Measurements from ENCODE around the gene SCFD1. TPM values are rescaled to one million over a fixed set of nuclear protein-coding genes. Genes with fewer than 3 reads are reported as not detected.
A peak's percentile ranks its signal among the peaks of the same experiment; 100 is the strongest.
"Not testable (repeated sequence)": the region's sequence is repeated elsewhere in the genome, so short reads cannot be mapped to it uniquely, and the experiment has no call there.

Gene SCFD1
- total RNA-seq, 2 experiments from 2014 or later, result 52.6 to 56.5 TPM

DNA sequence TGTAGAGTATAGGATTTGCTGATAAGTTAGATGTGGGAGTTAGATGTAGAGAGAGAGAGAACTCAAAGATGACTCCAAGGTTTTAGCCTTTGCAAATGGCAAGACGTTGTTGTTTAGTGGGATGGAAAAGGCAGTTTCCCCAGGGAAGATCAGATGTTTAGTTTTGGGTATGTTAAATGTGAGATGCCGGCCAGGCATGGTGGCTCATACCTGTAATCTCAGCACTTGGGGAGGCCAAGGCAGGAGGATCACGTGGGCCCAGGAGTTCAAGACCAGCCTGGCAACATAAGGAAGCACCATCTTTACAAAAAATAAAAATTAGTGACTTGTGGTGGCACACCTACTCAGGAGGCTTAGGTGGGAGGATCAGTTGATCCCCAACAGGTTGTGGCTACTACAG lies 33.5 kb downstream of the SCFD1 start:
- Mint-ChIP-seq H3K4me3 (no peak overlapping the region), H3K9me3 (no peaks in the 10 kb centered on the region), H3K36me3 (peaks cover 23% of the 10 kb centered on the region), H3K27me3 (no peaks in the 10 kb centered on the region), H3K4me1 (ENCODE audit: low read depth) (no peaks in the 10 kb centered on the region), H3K27ac (no peak overlapping the region)
- ChIA-PET POLR2A (no interaction called here), CTCF (interaction anchor here (0.7 kb wide), 1 partner anchor 10 kb away, joined by 3 read pairs; no protein-coding TSS in a partner anchor)
- intact Hi-C loops (cut with micrococcal nuclease), result loop anchor here (2.0 to 10.0 kb wide), 3 partner anchors 219 to 702 kb away; partner anchors contain the start of gene COCH
- no peak for DNase-seq

DNA sequence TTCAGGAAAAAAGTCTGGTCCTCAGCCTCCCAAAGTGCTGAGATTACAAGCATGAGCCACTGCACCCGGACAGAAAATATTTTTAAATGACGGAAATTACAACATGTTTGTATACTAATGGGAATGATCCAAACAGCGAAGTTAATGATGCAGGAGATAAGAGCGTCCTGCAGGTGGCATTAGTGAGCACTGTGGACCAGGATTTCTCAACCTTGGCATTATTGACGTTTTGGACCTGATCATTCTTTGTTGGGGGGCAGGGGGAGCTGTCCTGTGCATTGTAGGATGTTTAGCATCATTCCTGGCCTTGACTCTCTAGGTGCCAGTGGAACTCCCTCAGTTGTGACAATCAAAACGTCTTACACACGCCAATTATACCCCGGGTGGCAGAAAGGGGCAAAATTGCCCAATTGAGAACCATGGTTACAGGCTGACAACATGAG lies 34.1 kb downstream of the SCFD1 start:
- no peak overlapping the region for H3K27ac Mint-ChIP-seq
- H3K4me3 Mint-ChIP-seq, result no peak overlapping the region
- H3K4me1 Mint-ChIP-seq (ENCODE audit: low read depth), result no peaks in the 10 kb centered on the region
- ChIA-PET CTCF (interaction anchor here (0.6 to 1.0 kb wide), 6 partner anchors 11 to 259 kb away, joined by 3 to 4 read pairs (median 3); no protein-coding TSS in a partner anchor), POLR2A (no interaction called here)
- no peaks in the 10 kb centered on the region for H3K27me3 Mint-ChIP-seq
- DNase-seq, result peak; percentile 26
- intact Hi-C loops (cut with micrococcal nuclease), result loop anchor here (2.0 to 10.0 kb wide), 3 partner anchors 219 to 701 kb away; partner anchors contain the start of gene COCH
- H3K9me3 Mint-ChIP-seq, result no peaks in the 10 kb centered on the region
- peaks cover 27% of the 10 kb centered on the region for H3K36me3 Mint-ChIP-seq

- ChIA-PET CTCF (interaction anchor here (0.5 to 1.0 kb wide), 6 partner anchors 25 to 410 kb away, joined by 3 to 4 read pairs (median 3); no protein-coding TSS in a partner anchor), POLR2A (no interaction called here)
- H3K4me3 Mint-ChIP-seq, result no peak overlapping the region
- H3K4me1 Mint-ChIP-seq (ENCODE audit: low read depth), result no peaks in the 10 kb centered on the region
- H3K9me3 Mint-ChIP-seq, result no peaks in the 10 kb centered on the region
- intact Hi-C loops (cut with micrococcal nuclease), result loop anchor here (2.0 to 10.0 kb wide), 3 partner anchors 218 to 700 kb away; partner anchors contain the start of gene COCH
- no peak for DNase-seq
- H3K27me3 Mint-ChIP-seq, result no peaks in the 10 kb centered on the region
- H3K27ac Mint-ChIP-seq, result no peak overlapping the region
- H3K36me3 Mint-ChIP-seq, result peaks cover 19% of the 10 kb centered on the region
Observed at GRCh38 chr14:30657050-30657449, 34.9 kb downstream of the SCFD1 start.

- Mint-ChIP-seq H3K36me3 (peaks cover 22% of the 10 kb centered on the region), H3K27me3 (no peaks in the 10 kb centered on the region), H3K27ac (no peak overlapping the region), H3K4me1 (ENCODE audit: low read depth) (no peaks in the 10 kb centered on the region), H3K9me3 (no peaks in the 10 kb centered on the region), H3K4me3 (no peak overlapping the region)
- intact Hi-C loops (cut with micrococcal nuclease), result loop anchor here (2.0 to 10.0 kb wide), 3 partner anchors 217 to 700 kb away; partner anchors contain the start of gene COCH
- ChIA-PET POLR2A (no interaction called here), CTCF (interaction anchor here (0.5 kb wide), 1 partner anchor 410 kb away, joined by 3 read pairs; no protein-coding TSS in a partner anchor)
- DNase-seq, result no peak
Observed at GRCh38 chr14:30657606-30658163, 35.6 kb downstream of the SCFD1 start.

GRCh38 chr14:30658645-30659044 lies 36.5 kb downstream of the SCFD1 start:
- DNase-seq, result no peak
- intact Hi-C loops (cut with micrococcal nuclease), result loop anchor here (5.0 to 10.0 kb wide), 2 partner anchors 216 to 699 kb away; partner anchors contain the start of gene COCH
- H3K4me3 Mint-ChIP-seq, result no peak overlapping the region
- POLR2A ChIA-PET, result no interaction called here
- H3K4me1 Mint-ChIP-seq (ENCODE audit: low read depth), result no peaks in the 10 kb centered on the region
- no peak overlapping the region for H3K27ac Mint-ChIP-seq
- H3K36me3 Mint-ChIP-seq, result peaks cover 24% of the 10 kb centered on the region
- H3K9me3 Mint-ChIP-seq, result no peaks in the 10 kb centered on the region
- CTCF ChIA-PET, result no interaction called here
- H3K27me3 Mint-ChIP-seq, result no peaks in the 10 kb centered on the region

- Mint-ChIP-seq H3K4me1 (ENCODE audit: low read depth) (peaks cover 5% of the 10 kb centered on the region), H3K9me3 (peaks cover 3% of the 10 kb centered on the region), H3K36me3 (peaks cover 23% of the 10 kb centered on the region), H3K27me3 (no peaks in the 10 kb centered on the region), H3K4me3 (no peak overlapping the region), H3K27ac (no peak overlapping the region)
- DNase-seq, result no peak
- intact Hi-C loops (cut with micrococcal nuclease), result no loop called here
- ChIA-PET CTCF (no interaction called here), POLR2A (no interaction called here)
Observed at GRCh38 chr14:30669594-30669993, 47.5 kb downstream of the SCFD1 start.

DNA sequence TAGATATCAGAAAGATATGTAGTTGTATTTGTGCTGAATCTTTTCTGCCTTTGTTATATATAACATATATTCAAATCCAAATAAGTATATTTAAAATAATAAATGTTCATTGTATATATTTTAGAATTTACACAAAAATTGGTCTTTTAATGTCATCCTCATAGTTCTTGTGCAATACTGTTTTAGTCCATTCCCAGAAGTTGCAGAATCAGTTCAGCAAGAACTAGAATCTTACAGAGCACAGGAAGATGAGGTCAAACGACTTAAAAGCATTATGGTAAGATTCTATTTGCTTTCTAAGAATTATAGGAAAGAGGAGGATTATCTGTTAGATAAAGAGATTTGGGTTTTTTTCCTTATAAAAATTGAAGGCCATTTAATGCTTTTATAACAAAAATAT lies 51.0 kb downstream of the SCFD1 start:
- Mint-ChIP-seq H3K4me1 (ENCODE audit: low read depth) (no peaks in the 10 kb centered on the region), H3K4me3 (no peak overlapping the region), H3K27me3 (no peaks in the 10 kb centered on the region), H3K9me3 (no peaks in the 10 kb centered on the region), H3K27ac (no peak overlapping the region), H3K36me3 (peaks cover 23% of the 10 kb centered on the region)
- CTCF ChIA-PET, result no interaction called here
- POLR2A ChIA-PET, result no interaction called here
- intact Hi-C loops (cut with micrococcal nuclease), result no loop called here
- DNase-seq, result no peak

DNA sequence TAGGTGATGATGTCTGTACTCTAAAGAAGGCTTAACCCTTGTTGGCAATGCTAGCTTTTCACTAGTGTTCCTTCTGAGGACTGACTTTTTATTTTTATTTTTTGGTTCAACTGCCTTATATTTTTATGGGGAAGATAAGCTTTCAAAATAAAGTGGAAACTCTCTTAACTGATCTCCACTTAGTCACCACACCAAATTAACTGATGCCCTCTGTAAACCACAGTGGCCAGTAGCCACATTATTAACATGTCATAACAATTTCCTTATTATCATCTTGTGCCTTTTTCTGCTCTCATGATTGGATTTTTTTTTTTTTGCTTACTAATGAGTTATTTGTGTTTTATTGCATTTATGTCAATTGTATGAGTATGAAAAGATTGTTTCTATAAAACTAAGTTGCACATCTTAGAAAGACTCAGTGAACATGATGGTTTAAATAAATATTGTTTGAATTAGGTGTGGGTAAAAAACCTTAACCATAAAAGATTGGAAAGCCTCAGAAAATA lies 56.9 kb downstream of the SCFD1 start:
- intact Hi-C loops (cut with micrococcal nuclease), result no loop called here
- H3K27ac Mint-ChIP-seq, result no peak overlapping the region
- peaks cover 2% of the 10 kb centered on the region for H3K4me1 Mint-ChIP-seq (ENCODE audit: low read depth)
- ChIA-PET CTCF (no interaction called here), POLR2A (no interaction called here)
- peaks cover 37% of the 10 kb centered on the region for H3K36me3 Mint-ChIP-seq
- no peak overlapping the region for H3K4me3 Mint-ChIP-seq
- no peak for DNase-seq
- H3K27me3 Mint-ChIP-seq, result no peaks in the 10 kb centered on the region
- H3K9me3 Mint-ChIP-seq, result peaks cover 3% of the 10 kb centered on the region

DNA sequence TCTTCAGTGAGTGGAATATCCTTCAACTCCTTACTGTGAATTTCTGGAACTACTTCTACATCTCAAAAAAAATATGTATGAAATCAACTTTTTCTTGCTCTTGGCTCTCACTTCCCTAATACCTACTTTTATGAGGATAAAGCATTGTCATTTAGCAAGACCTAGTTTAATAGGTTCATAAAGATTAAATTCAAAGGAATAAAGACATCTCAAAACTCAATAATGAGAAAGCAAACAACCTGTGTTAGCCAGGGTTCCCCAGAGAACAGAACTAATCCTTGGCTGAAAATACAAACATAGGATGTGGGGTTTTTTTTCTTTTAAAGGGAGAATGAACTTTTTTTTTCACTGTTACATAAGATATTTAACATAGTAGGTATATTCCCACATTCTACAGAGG lies 57.9 kb downstream of the SCFD1 start:
- H3K9me3 Mint-ChIP-seq, result peaks cover 3% of the 10 kb centered on the region
- H3K27ac Mint-ChIP-seq, result no peak overlapping the region
- peaks cover 41% of the 10 kb centered on the region for H3K36me3 Mint-ChIP-seq
- no peak for DNase-seq
- no peak overlapping the region for H3K4me3 Mint-ChIP-seq
- POLR2A ChIA-PET, result no interaction called here
- no peaks in the 10 kb centered on the region for H3K27me3 Mint-ChIP-seq
- CTCF ChIA-PET, result no interaction called here
- intact Hi-C loops (cut with micrococcal nuclease), result no loop called here
- peaks cover 2% of the 10 kb centered on the region for H3K4me1 Mint-ChIP-seq (ENCODE audit: low read depth)

GRCh38 chr14:30680776-30681175 lies 58.7 kb downstream of the SCFD1 start:
- H3K4me3 Mint-ChIP-seq; H3K9me3 Mint-ChIP-seq; H3K27ac Mint-ChIP-seq; H3K4me1 Mint-ChIP-seq (ENCODE audit: low read depth); POLR2A ChIA-PET; DNase-seq; intact Hi-C loops (cut with micrococcal nuclease); H3K27me3 Mint-ChIP-seq: not testable (repeated sequence)
- H3K36me3 Mint-ChIP-seq, result peaks cover 41% of the 10 kb centered on the region
- CTCF ChIA-PET, result interaction anchor here (2.6 kb wide), 1 partner anchor 9 kb away, joined by 14 read pairs; no protein-coding TSS in a partner anchor

GRCh38 chr14:30681752-30682355 lies 59.7 kb downstream of the SCFD1 start:
- CTCF ChIA-PET, result interaction anchor here (0.8 to 2.6 kb wide), 4 partner anchors 10 to 25 kb away, joined by 3 to 14 read pairs (median 5); no protein-coding TSS in a partner anchor
- peaks cover 3% of the 10 kb centered on the region for H3K9me3 Mint-ChIP-seq

GRCh38 chr14:30690487-30691355 lies 68.6 kb downstream of the SCFD1 start:
- intact Hi-C loops (cut with micrococcal nuclease), result not testable (repeated sequence)

More at GRCh38 chr14:30681752-30682355, 59.7 kb downstream of the SCFD1 start:
- peaks cover 2% of the 10 kb centered on the region for H3K4me1 Mint-ChIP-seq (ENCODE audit: low read depth)
- H3K27ac Mint-ChIP-seq, result no peak overlapping the region
- POLR2A ChIA-PET, result no interaction called here
- DNase-seq, result no peak
- intact Hi-C loops (cut with micrococcal nuclease), result no loop called here
- H3K36me3 Mint-ChIP-seq, result peaks cover 31% of the 10 kb centered on the region
- H3K27me3 Mint-ChIP-seq, result no peaks in the 10 kb centered on the region
- H3K4me3 Mint-ChIP-seq, result no peak overlapping the region

More at GRCh38 chr14:30690487-30691355, 68.6 kb downstream of the SCFD1 start:
- POLR2A ChIA-PET; H3K36me3 Mint-ChIP-seq; H3K27ac Mint-ChIP-seq; H3K9me3 Mint-ChIP-seq; H3K27me3 Mint-ChIP-seq; H3K4me1 Mint-ChIP-seq (ENCODE audit: low read depth): not testable (repeated sequence)
- peak; percentile 28 for DNase-seq
- CTCF ChIA-PET, result interaction anchor here (1.8 kb wide), 1 partner anchor 9 kb away, joined by 6 read pairs; no protein-coding TSS in a partner anchor
- peak overlapping the region; percentile 5 for H3K4me3 Mint-ChIP-seq

All from activated CD4-positive, alpha-beta memory T cell treated with anti-CD3 and anti-CD28 coated beads for 36 hours (primary cell).